ENCODE results near the gene CHKB. TPM values are rescaled to one million over a fixed set of nuclear protein-coding genes. Genes with fewer than 3 reads are reported as not detected.
"Not testable (repeated sequence)": the region's sequence is repeated elsewhere in the genome, so short reads cannot be mapped to it uniquely, and the experiment has no call there.

The CHKB gene
- polyA plus RNA-seq, 1 experiment, result 22.5 TPM

GRCh38 chr22:50544078-50544745 is 38.4 kb downstream of the CHKB start:
- ChIA-PET CTCF (interaction anchor here (1.8 kb wide), 1 partner anchor 19 kb away, joined by 8 read pairs; the partner anchor contains the start of gene SYCE3), POLR2A (no interaction called here)
- no peak overlapping the region for H3K27ac ChIP-seq (ENCODE audit: low read depth, low read length)
- TF ChIP-seq CTCF (IDR thresholded peaks at IDR 0.05; ENCODE audit: low read depth, low read length), result peak; percentile 61
- H3K9me3 ChIP-seq (ENCODE audit: control insufficient read depth, insufficient read depth, low read length), result no peaks in the 10 kb centered on the region; the same call in 1 of the 2 replicates
- DNase-seq (ENCODE audit: low read depth, low spot score), result no peak
- peaks cover 31% of the 10 kb centered on the region for H3K27me3 ChIP-seq (ENCODE audit: control insufficient read depth, insufficient read depth, low read length)
- peak overlapping the region; percentile 31; the same call in 1 of the 2 replicates for H3K4me3 ChIP-seq (ENCODE audit: low read depth, low read length)

- Histone ChIP-seq H3K9me3 (ENCODE audit: control insufficient read depth, insufficient read depth, low read length) (no peaks in the 10 kb centered on the region; the same call in 1 of the 2 replicates), H3K27ac (ENCODE audit: low read depth, low read length) (no peak overlapping the region), H3K4me3 (ENCODE audit: low read depth, low read length) (no peak overlapping the region), H3K27me3 (ENCODE audit: control insufficient read depth, insufficient read depth, low read length) (peaks cover 15% of the 10 kb centered on the region)
- TF ChIP-seq CTCF (IDR thresholded peaks at IDR 0.05; ENCODE audit: low read depth, low read length), result no peak
- no peak for DNase-seq (ENCODE audit: low read depth, low spot score)
- POLR2A ChIA-PET, result interaction anchor here (0.6 to 0.7 kb wide), 2 partner anchors 11 to 17 kb away, joined by 3 read pairs; partner anchors contain the start of gene SCO2
- CTCF ChIA-PET, result interaction anchor here (0.9 kb wide), 1 partner anchor 20 kb away, joined by 3 read pairs; the partner anchor contains the start of gene SYCE3
Measured at GRCh38 chr22:50542416-50542927, 40.2 kb downstream of the CHKB start.

GRCh38 chr22:50541667-50542026 is 41.0 kb downstream of the CHKB start:
- H3K27ac ChIP-seq (ENCODE audit: low read depth, low read length); H3K4me3 ChIP-seq (ENCODE audit: low read depth, low read length); H3K9me3 ChIP-seq (ENCODE audit: control insufficient read depth, insufficient read depth, low read length): not testable (repeated sequence)
- POLR2A ChIA-PET, result interaction anchor here (0.6 to 0.7 kb wide), 2 partner anchors 10 to 16 kb away, joined by 3 read pairs; partner anchors contain the start of gene SCO2
- peaks cover 10% of the 10 kb centered on the region for H3K27me3 ChIP-seq (ENCODE audit: control insufficient read depth, insufficient read depth, low read length)
- CTCF ChIA-PET, result interaction anchor here (1.4 kb wide), 1 partner anchor 79 kb away, joined by 6 read pairs; no protein-coding TSS in a partner anchor
- DNase-seq (ENCODE audit: low read depth, low spot score), result peak; percentile 50

- TF ChIP-seq CTCF (IDR thresholded peaks at IDR 0.05; ENCODE audit: low read depth, low read length), result no peak
- H3K4me3 ChIP-seq (ENCODE audit: low read depth, low read length), result no peak overlapping the region
- H3K9me3 ChIP-seq (ENCODE audit: control insufficient read depth, insufficient read depth, low read length), result no peaks in the 10 kb centered on the region; the same call in 1 of the 2 replicates
- no peak overlapping the region for H3K27ac ChIP-seq (ENCODE audit: low read depth, low read length)
- POLR2A ChIA-PET, result interaction anchor here (2.5 kb wide), 1 partner anchor 15 kb away, joined by 15 read pairs; the partner anchor contains the start of gene SCO2
- CTCF ChIA-PET, result interaction anchor here (0.7 to 3.9 kb wide), 4 partner anchors 15 to 80 kb away, joined by 6 to 32 read pairs (median 9); partner anchors contain the start of genes SCO2 and SYCE3
- H3K27me3 ChIP-seq (ENCODE audit: control insufficient read depth, insufficient read depth, low read length), result peaks cover 2% of the 10 kb centered on the region
- DNase-seq (ENCODE audit: low read depth, low spot score), result no peak
Measured at GRCh38 chr22:50540381-50540780, 42.3 kb downstream of the CHKB start.

GRCh38 chr22:50537765-50538164 is 44.9 kb downstream of the CHKB start:
- CTCF ChIA-PET, result interaction anchor here (1.5 to 3.9 kb wide), 2 partner anchors 13 to 25 kb away, joined by 4 to 32 read pairs; partner anchors contain the start of genes SCO2 and SYCE3
- no peak for DNase-seq (ENCODE audit: low read depth, low spot score)

More at GRCh38 chr22:50537765-50538164, 44.9 kb downstream of the CHKB start:
- no peaks in the 10 kb centered on the region; the same call in 1 of the 2 replicates for H3K9me3 ChIP-seq (ENCODE audit: control insufficient read depth, insufficient read depth, low read length)
- no peak overlapping the region for H3K4me3 ChIP-seq (ENCODE audit: low read depth, low read length)
- H3K27ac ChIP-seq (ENCODE audit: low read depth, low read length), result peak overlapping the region; percentile 99
- POLR2A ChIA-PET, result interaction anchor here (0.6 kb wide), 1 partner anchor 37 kb away, joined by 3 read pairs; no protein-coding TSS in a partner anchor
- H3K27me3 ChIP-seq (ENCODE audit: control insufficient read depth, insufficient read depth, low read length), result no peaks in the 10 kb centered on the region
- no peak for TF ChIP-seq CTCF (IDR thresholded peaks at IDR 0.05; ENCODE audit: low read depth, low read length)

Measured in AG04450 (cell line).